8988T (cell line): ENCODE results near the gene BCAS4.
"Not testable (repeated sequence)": the region's sequence is repeated elsewhere in the genome, so short reads cannot be mapped to it uniquely, and the experiment has no call there.

Experiments
- DNase-seq: peaks from one replicate; pipeline ENCODE4 v3.0.0; 2011

The BCAS4 gene

GRCh38 chr20:50881759-50882424 lies 87.0 kb downstream of the BCAS4 start:
- not testable (repeated sequence) for DNase-seq

DNA sequence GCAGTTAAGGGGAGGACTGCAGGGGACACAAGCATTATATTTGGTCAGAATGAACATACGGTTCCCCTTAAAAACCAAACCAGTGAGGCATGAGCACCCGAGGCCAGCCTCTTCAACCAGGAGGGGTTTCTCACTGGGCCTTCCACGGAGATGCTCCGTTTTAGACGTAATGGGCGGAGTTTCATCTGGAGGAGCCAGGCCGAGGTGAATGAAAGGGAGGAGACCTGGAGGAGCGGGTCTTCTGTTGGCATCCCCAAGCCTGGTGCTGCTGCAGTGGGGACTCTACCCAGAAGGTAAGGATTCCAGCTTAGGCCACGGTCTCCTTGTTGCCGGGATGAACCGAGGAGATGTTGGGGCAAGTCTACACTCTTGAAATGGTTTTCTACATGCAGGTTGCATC lies 89.0 kb downstream of the BCAS4 start:
- DNase-seq: no peak

DNA sequence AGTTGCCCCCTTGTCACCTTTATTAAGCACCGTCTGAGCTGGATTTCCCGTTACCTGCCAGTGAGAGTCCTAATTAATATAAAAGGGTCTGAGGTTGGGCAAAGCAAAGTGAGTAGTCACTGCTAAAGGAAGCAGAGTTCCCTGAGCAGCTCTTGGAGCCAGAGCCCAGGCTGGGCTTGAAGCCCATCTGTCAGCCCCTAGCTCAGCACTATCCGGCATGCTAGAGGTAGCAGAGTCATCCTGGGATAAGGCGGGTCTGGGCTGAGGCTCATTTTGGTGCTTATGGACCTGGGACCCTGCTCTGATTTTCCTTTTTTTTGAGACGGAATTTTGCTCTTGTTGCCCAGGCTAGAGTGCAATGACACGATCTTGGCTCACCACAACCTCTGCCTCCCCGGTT lies 90.2 kb downstream of the BCAS4 start:
- no peak for DNase-seq

DNA sequence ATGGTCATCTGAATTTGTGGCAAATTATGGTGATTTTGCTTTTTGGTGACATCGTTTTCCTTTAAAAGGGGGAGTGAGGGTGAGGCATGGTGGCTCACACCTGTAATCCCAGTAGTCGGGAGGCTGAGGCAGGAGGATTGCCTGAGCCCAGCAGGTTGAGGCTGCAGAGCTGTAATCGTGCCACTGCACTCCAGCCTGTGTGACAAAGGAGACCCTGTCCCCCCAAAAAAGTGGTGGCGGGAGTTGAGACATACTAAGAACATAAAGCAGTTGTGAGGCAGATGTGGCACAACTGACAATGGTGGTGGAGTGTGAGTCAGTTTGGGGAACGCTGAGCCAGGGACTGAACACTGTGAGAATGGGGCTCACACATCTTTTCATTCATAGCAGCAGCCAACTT lies 90.9 kb downstream of the BCAS4 start:
- DNase-seq: no peak

GRCh38 chr20:50886184-50886790 lies 91.4 kb downstream of the BCAS4 start:
- no peak for DNase-seq

DNA sequence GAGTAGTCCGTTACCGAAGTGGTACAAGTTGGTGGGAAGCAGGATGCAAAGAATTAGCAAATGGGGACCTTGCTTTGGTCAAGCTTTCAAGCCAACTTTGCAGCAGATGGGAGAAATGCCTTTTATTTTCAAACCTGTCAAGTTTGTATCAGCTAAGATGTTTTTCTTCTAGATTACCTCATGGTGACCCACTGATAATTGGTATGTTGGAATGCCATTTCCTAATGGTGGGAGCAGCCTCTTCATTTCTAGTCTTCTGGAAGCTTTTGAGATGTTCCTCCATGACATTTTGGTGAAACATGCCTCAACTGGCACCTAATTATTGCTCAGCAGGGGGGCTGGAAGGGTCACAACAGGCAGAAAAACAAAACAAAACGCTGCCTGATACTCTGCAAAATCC lies 92.7 kb downstream of the BCAS4 start:
- no peak for DNase-seq

DNA sequence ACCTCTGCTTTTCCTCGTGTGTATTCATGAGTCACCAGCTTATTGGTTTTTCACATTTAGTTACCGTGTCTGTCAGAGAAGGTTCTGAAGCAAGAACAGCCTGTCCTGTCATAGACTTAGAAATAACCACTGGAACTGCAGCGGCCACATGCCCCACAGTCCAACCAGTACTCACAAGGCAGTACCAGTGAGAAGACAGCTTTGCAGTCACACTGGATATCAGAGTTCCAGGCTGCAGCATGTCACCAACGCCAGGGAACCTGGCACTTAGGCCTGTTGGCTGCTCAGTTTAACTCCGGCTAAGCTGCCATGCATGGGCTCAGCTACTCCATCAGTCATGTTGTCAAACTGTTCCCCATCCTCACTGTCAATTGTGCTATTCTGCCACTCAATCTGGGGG lies 96.3 kb downstream of the BCAS4 start:
- DNase-seq: no peak

- DNase-seq: no peak
These were observed 97.5 kb downstream of the BCAS4 start for GRCh38 chr20:50892394-50892793.

GRCh38 chr20:50893620-50894019 lies 98.8 kb downstream of the BCAS4 start:
- no peak for DNase-seq

DNA sequence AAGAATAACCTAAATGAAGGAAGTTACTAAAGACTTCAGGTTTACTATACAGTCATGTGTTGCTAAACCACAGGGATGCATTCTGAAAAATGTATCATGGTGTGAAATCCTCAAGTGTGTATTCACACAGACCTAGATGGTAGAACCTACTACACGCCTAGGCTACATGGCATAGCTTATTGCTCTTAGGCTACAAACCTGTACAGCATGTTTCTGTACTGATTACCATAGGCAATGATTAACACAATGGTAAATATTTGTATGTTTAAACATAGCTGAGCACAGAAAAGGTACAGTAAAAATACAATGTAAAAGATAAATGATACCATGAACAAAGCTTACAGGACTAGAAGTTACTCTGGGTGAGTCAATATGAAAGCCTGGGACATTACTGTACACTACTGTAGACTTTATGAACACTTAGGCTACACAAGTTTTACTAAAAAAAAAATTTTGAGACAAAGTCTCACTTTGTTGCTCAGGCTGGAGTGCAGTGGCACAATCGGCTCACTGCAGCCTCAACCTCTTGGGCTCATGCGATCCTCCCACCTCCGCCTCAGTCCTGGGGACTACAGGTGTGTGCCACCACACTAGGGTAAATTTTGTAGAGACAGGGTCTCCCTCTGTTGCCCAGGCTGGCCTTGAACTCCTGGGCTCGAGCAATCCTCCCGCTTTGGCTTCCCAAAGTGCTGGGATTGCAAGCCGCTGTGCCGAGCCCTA lies 100.4 kb downstream of the BCAS4 start:
- no peak for DNase-seq

DNA sequence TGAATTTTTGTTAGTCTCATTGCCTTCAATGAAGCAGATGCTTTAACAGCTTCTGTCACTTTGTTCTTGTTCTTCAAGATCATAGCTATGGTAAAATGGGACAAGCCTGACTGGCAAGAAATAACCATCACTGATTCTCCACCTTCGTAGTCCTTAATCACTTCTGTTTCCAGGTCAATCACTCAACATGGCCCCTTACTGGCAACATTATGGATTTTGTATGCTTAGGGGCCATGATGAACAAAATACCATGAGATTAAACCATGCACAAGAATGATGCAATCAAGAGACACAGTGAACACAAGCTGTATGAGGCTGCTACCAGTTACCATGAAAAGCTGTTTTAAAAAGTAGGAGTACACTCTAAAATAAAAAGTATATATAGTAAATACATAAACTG lies 103.6 kb downstream of the BCAS4 start:
- no peak for DNase-seq

GRCh38 chr20:50900261-50900660 lies 105.4 kb downstream of the BCAS4 start:
- DNase-seq: no peak

- DNase-seq: no peak
These were observed 106.4 kb downstream of the BCAS4 start for GRCh38 chr20:50901301-50901700.

DNA sequence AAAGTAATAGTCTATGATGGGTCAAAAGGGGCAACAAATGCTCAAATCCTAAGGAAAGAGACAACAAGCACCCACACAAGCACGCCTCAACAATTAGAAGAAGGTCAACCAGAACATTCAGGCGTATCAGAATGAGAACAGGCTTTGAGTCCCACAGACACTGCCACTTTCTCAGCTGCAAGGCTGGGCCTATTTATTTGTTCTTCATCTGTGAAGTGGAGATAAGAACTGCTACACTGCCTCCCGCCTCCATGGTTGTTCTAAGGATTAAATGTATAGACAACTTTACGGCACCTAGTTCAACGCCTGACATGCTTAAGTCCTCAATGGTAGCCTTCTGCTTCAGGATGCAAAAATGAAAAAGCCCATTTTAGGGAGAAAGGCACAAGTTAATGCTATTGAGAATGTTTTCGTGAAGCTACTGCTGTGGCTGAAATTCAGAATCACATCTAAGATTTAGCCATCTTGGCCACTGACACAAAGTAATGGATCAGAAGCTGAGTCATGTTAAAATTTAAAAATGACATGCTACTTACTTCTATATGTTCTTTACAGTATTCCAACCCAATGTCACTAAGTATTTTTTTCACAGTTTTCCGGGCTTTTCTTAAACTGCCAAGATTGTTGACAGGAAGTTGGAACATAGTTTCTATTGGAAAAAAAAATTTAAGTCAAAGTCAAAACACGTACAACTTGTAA lies 108.6 kb downstream of the BCAS4 start:
- DNase-seq: no peak

DNA sequence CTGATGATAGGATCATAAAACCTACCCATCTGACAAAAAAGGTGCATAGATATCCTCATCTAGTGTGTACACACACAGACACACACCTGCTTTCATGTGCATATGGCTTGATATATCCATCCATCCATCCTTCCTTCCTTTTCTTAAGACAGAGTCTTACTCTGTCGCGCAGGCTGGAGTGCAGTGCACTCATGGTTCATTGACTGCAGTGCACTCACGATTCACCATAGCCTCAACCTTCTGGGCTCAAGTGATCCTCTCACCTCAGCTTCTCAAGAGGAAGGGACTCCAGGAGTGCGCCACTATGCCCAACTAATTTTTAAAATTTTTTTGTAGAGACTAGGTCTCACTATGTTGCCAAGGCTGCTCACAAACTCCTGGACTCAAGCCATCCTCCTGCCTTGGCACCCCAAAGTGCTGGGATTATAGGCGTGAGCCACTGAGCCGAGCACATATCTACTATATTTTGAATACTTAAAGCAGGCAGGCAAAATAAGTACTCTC lies 109.3 kb downstream of the BCAS4 start:
- no peak for DNase-seq

DNA sequence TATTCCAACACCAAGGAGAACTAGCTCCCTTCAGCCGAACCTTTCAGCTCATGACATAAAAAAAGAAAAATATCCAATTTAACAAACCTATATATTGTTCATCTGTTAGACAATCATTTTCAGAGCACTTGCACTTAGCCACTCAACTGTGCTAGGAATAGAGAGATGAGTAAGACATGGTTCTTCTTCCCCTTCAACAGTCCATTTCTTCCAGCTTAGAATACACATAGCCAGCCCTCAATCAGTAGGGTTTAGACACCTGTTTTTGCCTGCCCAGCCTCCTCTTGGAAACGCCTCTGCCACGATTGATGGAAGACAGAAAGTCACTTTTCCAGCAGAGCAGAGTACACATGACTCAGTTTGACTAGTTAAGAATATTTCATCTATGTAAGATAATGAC lies 114.6 kb downstream of the BCAS4 start:
- DNase-seq: no peak

DNA sequence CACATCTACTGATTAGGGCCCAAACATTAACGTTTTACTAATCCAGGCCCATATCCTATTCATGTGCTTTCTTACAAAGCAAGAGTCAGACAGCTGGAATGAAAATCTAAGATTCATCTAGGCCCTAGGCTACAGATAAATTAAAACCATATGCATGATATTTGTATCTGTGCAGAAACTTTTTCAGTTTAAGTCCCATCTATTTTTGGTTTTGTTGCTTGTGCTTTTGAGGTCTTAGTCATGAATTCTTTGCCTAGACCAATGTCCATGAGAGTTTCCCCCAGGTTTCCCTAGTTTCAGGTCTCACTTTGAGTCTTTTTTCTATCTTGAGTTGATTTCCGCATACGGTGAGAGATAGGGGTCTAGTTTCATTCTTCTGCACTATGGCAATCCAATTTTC lies 116.2 kb downstream of the BCAS4 start:
- DNase-seq: no peak

DNA sequence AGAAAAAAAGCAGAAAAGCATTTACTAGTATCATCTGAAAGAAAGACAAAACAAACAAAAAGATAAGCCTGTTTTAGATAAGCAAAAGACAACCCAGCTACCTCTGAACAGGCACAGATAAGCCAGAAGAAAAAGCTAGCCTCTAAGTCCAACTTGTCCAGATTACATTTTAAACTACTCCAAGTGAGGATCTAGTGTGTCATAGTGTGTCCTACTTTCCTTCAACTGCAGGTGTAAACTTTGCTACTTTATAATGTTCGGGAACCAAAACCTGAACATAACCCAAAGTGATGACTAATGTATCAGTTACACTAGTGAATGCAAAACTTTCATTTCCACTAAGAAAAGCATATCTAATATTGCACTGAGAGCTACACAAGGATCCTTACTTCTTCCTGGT lies 116.9 kb downstream of the BCAS4 start:
- no peak for DNase-seq

DNA sequence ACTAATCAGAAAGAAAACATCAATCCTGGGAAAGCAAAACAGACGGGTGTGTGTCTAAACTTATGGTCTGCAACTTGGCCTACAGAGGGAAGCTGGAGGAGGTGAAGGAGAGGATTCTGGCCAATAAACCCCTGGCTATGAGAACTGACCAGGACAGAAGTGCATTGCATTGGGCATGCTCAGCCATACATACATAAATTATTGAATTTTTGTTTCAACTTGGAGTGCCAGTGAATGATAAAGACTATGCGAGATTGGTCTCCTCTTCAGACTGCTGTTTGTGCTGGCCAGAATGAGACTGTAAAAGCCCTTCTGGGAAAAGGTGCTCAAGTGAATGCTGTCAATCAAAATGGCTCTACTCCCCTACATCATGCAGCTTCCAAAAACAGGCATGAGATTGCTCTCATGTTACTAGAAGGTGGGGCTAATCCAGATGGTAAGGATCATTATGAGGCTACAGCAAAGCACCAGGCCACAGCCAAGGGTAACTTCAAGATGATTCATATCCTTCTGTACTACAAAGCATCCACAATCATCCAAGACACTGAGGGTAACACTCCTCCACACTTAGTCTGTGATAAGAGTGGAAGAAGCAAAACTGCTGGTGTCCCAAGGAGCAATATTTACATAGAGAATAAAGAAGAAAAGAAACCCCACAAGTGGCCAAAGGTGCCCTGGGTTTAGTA lies 119.0 kb downstream of the BCAS4 start:
- no peak for DNase-seq

DNA sequence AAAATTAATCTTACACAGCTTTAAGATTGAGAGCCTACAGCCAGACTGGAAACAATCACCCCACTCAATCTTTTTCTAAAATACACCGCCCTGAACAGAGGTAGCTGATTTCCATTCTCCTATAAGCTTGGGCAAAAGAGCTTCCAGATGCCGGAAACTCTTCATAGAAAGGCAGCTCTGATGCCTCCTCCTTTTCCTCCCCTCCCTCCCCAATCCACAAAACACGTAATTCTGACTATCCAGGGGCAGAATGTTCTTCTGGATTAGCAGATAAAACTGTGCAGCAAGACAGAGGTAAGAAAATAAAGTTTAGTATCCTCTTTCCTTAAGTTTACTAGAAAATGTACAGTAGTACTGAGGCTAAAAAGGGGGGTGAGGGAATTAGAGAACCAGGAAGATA lies 120.6 kb downstream of the BCAS4 start:
- no peak for DNase-seq

- DNase-seq: no peak
These were observed 121.4 kb downstream of the BCAS4 start for GRCh38 chr20:50916257-50916656.

DNA sequence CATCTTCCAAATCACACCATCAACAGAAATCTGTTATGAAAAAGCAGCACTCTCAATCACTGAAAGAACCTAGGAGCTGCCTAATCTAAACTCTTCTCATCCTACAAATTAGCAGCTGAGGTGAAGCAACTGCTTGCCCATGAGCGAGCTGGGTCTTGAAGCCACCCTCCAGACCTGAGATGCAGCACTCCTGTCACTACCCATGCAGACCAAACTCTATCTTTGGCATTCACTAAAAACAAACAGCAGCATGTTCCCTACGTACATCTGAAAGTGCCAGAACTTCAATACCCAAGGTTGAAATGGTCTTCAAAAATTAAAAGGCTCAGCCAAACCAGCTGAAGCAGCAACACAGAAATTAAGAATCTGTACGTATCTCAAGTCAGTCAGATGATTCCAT lies 122.1 kb downstream of the BCAS4 start:
- DNase-seq: no peak

- DNase-seq: no peak
These were observed 123.5 kb downstream of the BCAS4 start for GRCh38 chr20:50918403-50918802.
